HPDE6-E6E7 (cell line): ENCODE measurements around the gene COX4I2.
A peak's percentile ranks its signal among the peaks of the same experiment; 100 is the strongest.
"Not testable (repeated sequence)": the region's sequence is repeated elsewhere in the genome, so short reads cannot be mapped to it uniquely, and the experiment has no call there.

Source experiments
- DNase-seq: peaks from one replicate; pipeline ENCODE4 v3.0.0; 2011; ENCODE audit warnings: missing footprints; ENCODE audit errors: extremely low spot score

COX4I2 gene

GRCh38 chr20:31654534-31654933 lies 16.8 kb downstream of the COX4I2 start:
- no peak for DNase-seq

- peak; percentile 95 for DNase-seq
These were observed 24.1 kb downstream of the COX4I2 start for GRCh38 chr20:31661625-31662371.

GRCh38 chr20:31662372-31662854 lies 24.7 kb downstream of the COX4I2 start:
- no peak for DNase-seq

GRCh38 chr20:31663524-31663837 lies 25.8 kb downstream of the COX4I2 start:
- DNase-seq = no peak

GRCh38 chr20:31663838-31664695 lies 26.4 kb downstream of the COX4I2 start:
- no peak for DNase-seq

GRCh38 chr20:31664696-31665354 lies 27.1 kb downstream of the COX4I2 start:
- DNase-seq = no peak

GRCh38 chr20:31665753-31666152 lies 28.0 kb downstream of the COX4I2 start:
- no peak for DNase-seq

- DNase-seq = no peak
These were observed 28.7 kb downstream of the COX4I2 start for GRCh38 chr20:31666258-31667042.

GRCh38 chr20:31667315-31668285 lies 29.9 kb downstream of the COX4I2 start:
- no peak for DNase-seq

- not testable (repeated sequence) for DNase-seq
These were observed 31.2 kb downstream of the COX4I2 start for GRCh38 chr20:31668944-31669343.

- no peak for DNase-seq
These were observed 32.2 kb downstream of the COX4I2 start for GRCh38 chr20:31669876-31670275.

- no peak for DNase-seq
These were observed 32.9 kb downstream of the COX4I2 start for GRCh38 chr20:31670371-31671228.

- no peak for DNase-seq
These were observed 33.6 kb downstream of the COX4I2 start for GRCh38 chr20:31671324-31671723.

GRCh38 chr20:31673435-31673834 lies 35.7 kb downstream of the COX4I2 start:
- DNase-seq = no peak

- no peak for DNase-seq
These were observed 36.3 kb downstream of the COX4I2 start for GRCh38 chr20:31673943-31674463.

- DNase-seq = peak; percentile 82
These were observed 37.4 kb downstream of the COX4I2 start for GRCh38 chr20:31674895-31675827.

- no peak for DNase-seq
These were observed 38.3 kb downstream of the COX4I2 start for GRCh38 chr20:31675828-31676608.
